PC-3 (cell line): ENCODE results near the gene MKLN1. TPM values are rescaled to one million over a fixed set of nuclear protein-coding genes. Genes with fewer than 3 reads are reported as not detected.

Experiments used
- ATAC-seq: fragments of 200-7000 bp; cut with Tn5 transposase; 2 replicates; pipeline ENCODE4 v1.9.1; 2020; ENCODE audit warnings: mild to moderate bottlenecking, moderate library complexity
- BruUV-seq: library from RNA; stranded (reverse); fragments of 400-500 nt; replicated peaks from 2 replicates; lab custom pipeline; 2021; lab: Mats Ljungman, UMichigan
- CTCF ChIA-PET: fragments of 300-600 bp; sonication (Branson Sonifier 250); formaldehyde crosslinking; loops from one replicate; lab custom pipeline; 2022; ENCODE audit warnings: antibody characterized with exemption; lab: Charles Lee
- POLR2A ChIA-PET: fragments of 300-600 bp; sonication (Branson Sonifier 250); formaldehyde crosslinking; loops from one replicate; lab custom pipeline; 2022; ENCODE audit warnings: antibody characterized with exemption; ENCODE audit not compliant: unreplicated experiment; lab: Charles Lee
- DNase-seq: peaks from one replicate; pipeline ENCODE4 v3.0.0-alpha.2; 2015
- H2AFZ ChIP-seq: fragments of 300-600 bp; sonication (generic); 2 replicates; pipeline ENCODE4 v1.6.0; 2016; ENCODE audit warnings: antibody characterized with exemption, low read length
- H3F3A ChIP-seq: fragments of 300-600 bp; sonication (generic); one replicate; pipeline ENCODE4 v1.6.0; 2017; ENCODE audit warnings: antibody characterized with exemption, low read length, control low read depth, mild to moderate bottlenecking; ENCODE audit not compliant: unreplicated experiment
- H3K27ac ChIP-seq: fragments of 300-600 bp; sonication (generic); 2 replicates; pipeline ENCODE4 v1.5.1; 2016; ENCODE audit warnings: mild to moderate bottlenecking, low read length
- H3K27me3 ChIP-seq: fragments of 300-600 bp; sonication (generic); 2 replicates; pipeline ENCODE4 v1.6.1; 2016; ENCODE audit warnings: low read length, mixed read lengths
- H3K36me3 ChIP-seq: fragments of 300-600 bp; sonication (generic); 2 replicates; pipeline ENCODE4 v1.6.1; 2016; ENCODE audit warnings: low read depth, mixed run types, low read length, mixed read lengths
- H3K4me1 ChIP-seq: fragments of 300-600 bp; sonication (generic); 2 replicates; pipeline ENCODE4 v1.5.1; 2016; ENCODE audit warnings: low read length; ENCODE audit not compliant: insufficient read depth
- H3K4me2 ChIP-seq: fragments of 300-600 bp; sonication (generic); 2 replicates; pipeline ENCODE4 v1.6.0; 2016; ENCODE audit warnings: low read length
- H3K4me3 ChIP-seq: fragments of 300-600 bp; sonication (generic); 2 replicates; pipeline ENCODE4 v1.5.1; 2016; ENCODE audit warnings: mild to moderate bottlenecking, low read length, mixed read lengths
- H3K79me2 ChIP-seq: fragments of 300-600 bp; sonication (generic); 2 replicates; pipeline ENCODE4 v1.6.1; 2017; ENCODE audit warnings: low read length, mixed read lengths
- H3K9ac ChIP-seq: fragments of 300-600 bp; sonication (generic); 2 replicates; pipeline ENCODE4 v1.6.0; 2016; ENCODE audit warnings: mild to moderate bottlenecking, low read length
- H3K9me2 ChIP-seq: fragments of 300-600 bp; sonication (generic); replicated peaks from 2 replicates; pipeline ENCODE4 v1.6.1; 2016; ENCODE audit warnings: mixed run types, low read length, mixed read lengths
- H3K9me3 ChIP-seq: fragments of 300-600 bp; sonication (generic); 2 replicates; pipeline ENCODE4 v1.6.1; 2016; ENCODE audit warnings: low read length, mixed read lengths
- H4K20me1 ChIP-seq: fragments of 300-600 bp; sonication (generic); 2 replicates; pipeline ENCODE4 v1.6.1; 2016; ENCODE audit warnings: low read length, mixed read lengths
- EZH2 ChIP-seq: fragments of 300-600 bp; sonication (generic); IDR thresholded peaks from one replicate; pipeline ENCODE4 v1.6.1; 2017; ENCODE audit warnings: antibody characterized with exemption, mild to moderate bottlenecking, low read length; ENCODE audit not compliant: unreplicated experiment
- EZH2phosphoT487 ChIP-seq: fragments of 300-600 bp; sonication (generic); IDR thresholded peaks from 2 replicates; pipeline ENCODE4 v1.6.1; 2018; ENCODE audit warnings: mild to moderate bottlenecking, antibody characterized with exemption, low read length, borderline replicate concordance
- intact Hi-C: fragments of 100-400 bp; cut with micrococcal nuclease; formaldehyde crosslinking; loops from 2 replicates; pipeline ENCODE4 v1.9.0; 2023
- total RNA-seq: library from RNA; depleted of rRNA; stranded (reverse); fragments of >200 nt; gene quantifications from 2 replicates; pipeline ENCODE4 v1.2.3, GENCODE V29; 2014; rRNA removed
- TF ChIP-seq, protein P1 (sequence below): fragments of 300-600 bp; sonication (generic); conservative IDR thresholded peaks from 2 replicates; pipeline ENCODE4 v1.5.1; 2017; ENCODE audit warnings: antibody characterized with exemption, low read depth, mild to moderate bottlenecking, low read length

The MKLN1 gene
- total RNA-seq, 1 experiment from 2014 or later: 16.3 TPM

DNA sequence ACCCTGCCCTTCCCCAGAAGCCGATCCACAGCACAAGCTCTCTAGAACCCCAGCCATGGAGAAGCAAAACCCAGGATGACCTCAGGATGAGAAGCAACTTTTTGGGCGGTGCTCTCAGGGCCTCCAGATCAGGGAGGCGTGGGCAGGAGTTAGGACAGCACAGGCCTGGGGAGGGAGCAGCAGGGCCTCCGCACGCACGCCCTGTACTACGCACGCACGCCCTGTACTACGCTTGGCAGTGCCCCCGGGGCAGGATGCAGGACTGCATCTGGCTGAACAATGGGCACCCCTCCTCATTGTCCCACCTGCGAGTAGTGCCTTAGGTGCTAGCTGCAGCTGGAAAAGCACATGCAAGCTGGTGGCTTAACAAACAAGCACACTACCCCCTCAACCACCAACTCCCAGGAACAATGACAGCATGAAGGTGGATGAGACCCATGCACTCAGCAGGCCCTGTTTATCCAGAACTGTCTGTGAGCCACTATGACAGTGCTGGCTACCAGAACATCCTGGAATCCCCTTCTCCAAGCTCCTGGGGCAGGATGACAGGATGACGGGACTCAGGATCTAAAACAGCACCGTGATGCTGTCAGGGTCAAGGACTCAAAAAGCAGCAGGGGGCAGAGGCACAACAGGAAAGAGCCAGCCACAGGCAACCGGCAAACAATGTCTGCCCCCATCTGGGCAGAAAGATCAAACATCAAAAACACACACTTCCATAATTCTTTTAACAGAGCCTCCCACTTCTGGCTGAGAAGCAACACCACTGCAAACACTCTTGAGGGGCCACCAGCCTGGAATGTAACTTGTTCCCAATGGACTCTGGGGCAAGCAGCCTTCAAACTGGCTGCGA, 217.0 kb downstream of the MKLN1 start:
- intact Hi-C loops: no loop called here
- no peaks in the 10 kb centered on the region for H3K9me3 ChIP-seq
- TF ChIP-seq, protein P1, sequence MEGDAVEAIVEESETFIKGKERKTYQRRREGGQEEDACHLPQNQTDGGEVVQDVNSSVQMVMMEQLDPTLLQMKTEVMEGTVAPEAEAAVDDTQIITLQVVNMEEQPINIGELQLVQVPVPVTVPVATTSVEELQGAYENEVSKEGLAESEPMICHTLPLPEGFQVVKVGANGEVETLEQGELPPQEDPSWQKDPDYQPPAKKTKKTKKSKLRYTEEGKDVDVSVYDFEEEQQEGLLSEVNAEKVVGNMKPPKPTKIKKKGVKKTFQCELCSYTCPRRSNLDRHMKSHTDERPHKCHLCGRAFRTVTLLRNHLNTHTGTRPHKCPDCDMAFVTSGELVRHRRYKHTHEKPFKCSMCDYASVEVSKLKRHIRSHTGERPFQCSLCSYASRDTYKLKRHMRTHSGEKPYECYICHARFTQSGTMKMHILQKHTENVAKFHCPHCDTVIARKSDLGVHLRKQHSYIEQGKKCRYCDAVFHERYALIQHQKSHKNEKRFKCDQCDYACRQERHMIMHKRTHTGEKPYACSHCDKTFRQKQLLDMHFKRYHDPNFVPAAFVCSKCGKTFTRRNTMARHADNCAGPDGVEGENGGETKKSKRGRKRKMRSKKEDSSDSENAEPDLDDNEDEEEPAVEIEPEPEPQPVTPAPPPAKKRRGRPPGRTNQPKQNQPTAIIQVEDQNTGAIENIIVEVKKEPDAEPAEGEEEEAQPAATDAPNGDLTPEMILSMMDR: peak; percentile 54
- no peak for TF ChIP-seq EZH2
- no peak for TF ChIP-seq EZH2phosphoT487
- H3K4me3 ChIP-seq: no peak overlapping the region
- H3K27me3 ChIP-seq: no peaks in the 10 kb centered on the region
- H3K9me2 ChIP-seq: no peaks in the 10 kb centered on the region
- peaks cover 14% of the 10 kb centered on the region; the same call in 1 of the 2 replicates for H3K4me1 ChIP-seq
- H3K9ac ChIP-seq: no peak overlapping the region
- no peaks in the 10 kb centered on the region; the same call in 1 of the 2 replicates for H4K20me1 ChIP-seq
- ChIA-PET CTCF (no interaction called here), POLR2A (no interaction called here)
- H3K79me2 ChIP-seq: peaks cover 94% of the 10 kb centered on the region
- no peak overlapping the region for H2AFZ ChIP-seq
- H3F3A ChIP-seq: no peaks in the 10 kb centered on the region
- H3K36me3 ChIP-seq: no peaks in the 10 kb centered on the region
- no peak overlapping the region for H3K4me2 ChIP-seq
- peak; percentile 37 for ATAC-seq
- BruUV-seq: no TSS peak
- DNase-seq: peak; percentile 19
- H3K27ac ChIP-seq: no peak overlapping the region

DNA sequence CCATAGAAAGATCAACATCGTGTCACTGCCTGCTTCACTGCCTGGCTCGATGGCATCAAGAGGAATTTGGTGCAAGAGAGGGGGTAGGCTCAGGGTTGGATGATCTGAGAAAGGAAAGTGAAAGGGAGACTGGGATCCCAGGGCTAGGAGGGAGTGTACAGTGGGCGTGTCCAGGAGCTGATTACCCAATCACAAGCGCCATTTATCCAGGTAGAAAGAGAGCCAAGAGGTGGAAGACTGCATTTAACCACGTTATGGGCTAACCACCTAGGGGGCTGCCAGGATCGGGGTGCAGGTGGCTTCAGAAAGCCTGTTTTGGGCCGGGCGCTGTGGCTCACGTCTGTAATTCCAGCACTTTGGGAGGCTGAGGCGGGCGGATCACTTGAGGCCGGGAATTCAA, 218.4 kb downstream of the MKLN1 start:
- Histone ChIP-seq H3K4me2 (no peak overlapping the region), H3K9me3 (no peaks in the 10 kb centered on the region), H3K9me2 (no peaks in the 10 kb centered on the region), H3K27me3 (no peaks in the 10 kb centered on the region), H3F3A (no peaks in the 10 kb centered on the region), H3K79me2 (peaks cover 93% of the 10 kb centered on the region), H3K4me1 (0 out of 2 replicates have a peak, but pooled peaks cover under 1% of the 10 kb centered on the region), H2AFZ (no peak overlapping the region), H3K9ac (no peak overlapping the region), H4K20me1 (no peaks in the 10 kb centered on the region; the same call in none of the 2 replicates), H3K27ac (no peak overlapping the region), H3K4me3 (no peak overlapping the region), H3K36me3 (no peaks in the 10 kb centered on the region)
- TF ChIP-seq, protein P1: no peak
- TF ChIP-seq EZH2phosphoT487: no peak
- TF ChIP-seq EZH2: no peak
- ChIA-PET POLR2A (no interaction called here), CTCF (interaction anchor here (1.1 kb wide), 1 partner anchor 79 kb away, joined by 3 read pairs; no protein-coding TSS in a partner anchor)
- intact Hi-C loops: no loop called here
- no peak for ATAC-seq
- DNase-seq: no peak
- no TSS peak for BruUV-seq

Other genes with a start within 250 kb of the MKLN1 start
- 44.2 and 80.5 TPM in 2 replicates for gene PODXL, start 228.8 kb downstream of the MKLN1 start, total RNA-seq